Cardiac fibroblast (primary cell): ENCODE data around the gene ZDHHC19.

ENCODE experiments used
- DNase-seq, 2 donors: peaks; one replicate each; pipeline versions ENCODE4 v3.0.0 to v3.0.0-alpha.2; 2010; ENCODE audit warnings: low read depth in 2 of 2
- H3K4me3 ChIP-seq, 2 donors: replicated peaks in 1 of 2; 1 replicate in 1 of 2; 2 replicates in 1 of 2; pipeline ENCODE4 v1.5.1; 2011; ENCODE audit warnings: low read depth in 2 of 2, low read length in 2 of 2, mild to moderate bottlenecking in 2 of 2, moderate library complexity in 1 of 2
- CTCF ChIP-seq: IDR thresholded peaks from one replicate; pipeline ENCODE4 v1.5.1; 2011; ENCODE audit warnings: low read depth, mild to moderate bottlenecking, low read length, inconsistent platforms

Gene ZDHHC19

GRCh38 chr3:196232882-196233251, 21.7 kb upstream of the ZDHHC19 start:
- no peak for TF ChIP-seq CTCF
- H3K4me3 ChIP-seq: no peak overlapping the region
- DNase-seq: no peak

- no peak for DNase-seq
- no peak for TF ChIP-seq CTCF
- H3K4me3 ChIP-seq: no peak overlapping the region
These were observed 21.1 kb upstream of the ZDHHC19 start for GRCh38 chr3:196232154-196232881.

GRCh38 chr3:196227629-196228493, 16.7 kb upstream of the ZDHHC19 start:
- no peak for TF ChIP-seq CTCF
- DNase-seq: peak; percentile 27 to 57
- no peak overlapping the region for H3K4me3 ChIP-seq

GRCh38 chr3:196227121-196227561, 15.9 kb upstream of the ZDHHC19 start:
- H3K4me3 ChIP-seq: no peak overlapping the region
- TF ChIP-seq CTCF: no peak
- DNase-seq: no peak

- H3K4me3 ChIP-seq: no peak overlapping the region
- no peak for DNase-seq
- no peak for TF ChIP-seq CTCF
These were observed 14.7 kb upstream of the ZDHHC19 start for GRCh38 chr3:196225763-196226364.

- TF ChIP-seq CTCF: no peak
- no peak for DNase-seq
- H3K4me3 ChIP-seq: no peak overlapping the region
These were observed 13.9 kb upstream of the ZDHHC19 start for GRCh38 chr3:196225086-196225485.
